ENCODE results near the gene STX10.

The STX10 gene

GRCh38 chr19:13138916-13139198, 11.3 kb downstream of the STX10 start:
- no peak for DNase-seq

DNA sequence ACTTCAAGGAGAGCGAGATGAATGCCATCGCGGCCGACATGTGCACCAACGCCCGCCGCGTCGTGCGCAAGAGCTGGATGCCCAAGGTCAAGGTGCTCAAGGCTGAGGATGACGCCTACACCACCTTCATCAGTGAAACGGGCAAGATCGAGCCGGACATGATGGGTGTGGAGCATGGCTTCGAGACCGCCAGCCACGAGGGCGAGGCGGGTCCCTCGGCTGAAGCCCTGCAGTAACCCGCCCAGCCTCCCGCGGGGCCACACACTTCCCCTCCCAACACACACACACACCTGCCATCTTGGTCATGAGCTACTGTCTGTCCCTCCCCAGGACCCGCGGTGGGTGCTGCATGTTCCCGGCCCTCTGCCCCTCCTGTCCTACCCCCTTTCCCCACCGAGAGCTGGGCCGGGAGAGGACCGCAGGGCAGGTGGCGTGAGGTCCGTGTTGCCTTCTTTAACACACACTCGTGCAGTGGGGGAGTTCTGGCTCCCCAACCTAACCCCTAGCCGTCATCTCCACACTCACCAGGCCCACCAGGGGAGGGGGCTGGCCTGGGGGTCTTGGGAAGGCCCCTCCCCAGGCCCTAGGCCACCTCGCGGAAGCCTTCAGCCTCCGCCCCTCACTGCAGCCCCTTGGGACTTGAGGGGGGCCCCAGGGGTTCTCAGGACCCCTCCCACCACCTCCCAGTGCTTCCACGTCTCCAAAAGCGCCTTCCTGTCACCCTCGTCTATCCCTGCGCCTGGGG, 11.8 kb downstream of the STX10 start:
- no peak for DNase-seq

- DNase-seq = no peak
These were observed 12.8 kb downstream of the STX10 start for GRCh38 chr19:13137290-13137794.

DNA sequence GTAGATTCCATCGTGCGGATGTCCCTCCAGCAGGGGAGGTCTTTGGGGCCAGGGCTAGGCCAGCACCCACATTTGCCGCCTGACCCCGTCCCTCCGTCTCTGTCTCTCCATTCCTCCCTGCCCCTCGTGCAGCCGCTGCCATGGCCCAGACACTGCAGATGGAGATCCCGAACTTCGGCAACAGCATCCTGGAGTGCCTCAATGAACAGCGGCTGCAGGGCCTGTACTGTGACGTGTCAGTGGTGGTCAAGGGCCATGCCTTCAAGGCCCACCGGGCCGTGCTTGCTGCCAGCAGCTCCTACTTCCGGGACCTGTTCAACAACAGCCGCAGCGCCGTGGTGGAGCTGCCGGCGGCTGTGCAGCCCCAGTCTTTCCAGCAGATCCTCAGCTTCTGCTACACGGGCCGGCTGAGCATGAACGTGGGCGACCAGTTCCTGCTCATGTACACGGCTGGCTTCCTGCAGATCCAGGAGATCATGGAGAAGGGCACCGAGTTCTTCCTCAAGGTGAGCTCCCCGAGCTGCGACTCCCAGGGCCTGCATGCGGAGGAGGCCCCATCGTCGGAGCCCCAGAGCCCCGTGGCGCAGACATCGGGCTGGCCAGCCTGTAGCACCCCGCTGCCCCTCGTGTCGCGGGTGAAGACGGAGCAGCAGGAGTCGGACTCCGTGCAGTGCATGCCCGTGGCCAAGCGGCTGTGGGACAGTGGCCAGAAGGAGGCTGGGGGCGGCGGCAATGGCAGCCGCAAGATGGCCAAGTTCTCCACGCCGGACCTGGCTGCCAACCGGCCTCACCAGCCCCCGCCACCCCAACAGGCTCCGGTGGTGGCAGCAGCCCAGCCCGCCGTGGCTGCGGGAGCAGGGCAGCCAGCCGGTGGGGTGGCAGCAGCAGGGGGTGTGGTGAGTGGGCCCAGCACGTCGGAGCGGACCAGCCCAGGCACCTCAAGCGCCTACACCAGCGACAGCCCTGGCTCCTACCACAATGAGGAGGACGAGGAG, 14.8 kb downstream of the STX10 start:
- no peak for DNase-seq

DNA sequence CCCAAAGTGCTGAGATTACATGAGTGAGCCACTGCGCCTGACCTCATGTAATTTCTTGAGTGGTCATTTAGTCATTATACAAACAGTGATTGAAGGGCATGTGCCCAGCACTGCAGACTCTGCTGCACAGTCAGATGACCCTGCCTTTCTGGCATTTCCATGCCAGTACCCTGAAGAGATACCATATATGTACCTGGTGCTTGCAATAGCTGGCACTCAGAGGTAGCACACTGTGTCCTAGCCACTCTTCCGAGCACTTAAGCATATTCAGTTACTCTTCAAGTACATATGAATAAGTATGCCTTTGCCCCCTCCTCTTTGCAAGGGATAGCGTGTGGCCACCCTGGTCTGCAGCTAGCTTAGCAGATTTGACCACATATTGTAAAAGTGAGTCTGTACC, 15.5 kb downstream of the STX10 start:
- no peak for DNase-seq

DNA sequence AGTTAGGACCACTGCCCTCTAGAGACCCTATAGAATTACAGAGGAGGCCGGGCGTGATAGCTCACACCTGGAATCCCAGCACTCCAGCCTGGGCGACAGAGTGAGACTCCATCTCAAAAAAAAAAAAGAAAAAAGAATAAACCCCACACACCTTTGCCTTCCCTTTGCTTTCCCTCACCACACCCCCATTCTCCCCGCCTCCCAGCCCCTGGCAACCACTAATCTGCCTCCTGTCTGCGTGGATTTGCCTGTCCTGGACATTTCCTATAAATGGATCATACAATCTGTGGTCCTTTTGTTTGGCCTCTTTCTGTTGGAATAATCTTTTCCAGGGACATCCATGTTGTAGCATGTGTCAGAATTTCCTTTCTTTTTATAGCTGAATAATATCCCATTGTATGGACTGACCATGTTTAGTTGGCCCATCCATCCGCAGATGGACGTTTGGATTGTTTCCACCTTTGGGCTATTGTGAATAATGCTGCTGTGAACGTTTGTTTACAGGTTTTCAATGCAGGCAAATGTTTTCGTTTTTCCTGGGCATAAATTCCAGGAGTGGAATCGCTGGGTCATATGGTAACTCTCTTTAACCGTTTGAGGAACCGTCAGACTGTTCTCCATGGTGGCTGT, 16.8 kb downstream of the STX10 start:
- DNase-seq = no peak

DNA sequence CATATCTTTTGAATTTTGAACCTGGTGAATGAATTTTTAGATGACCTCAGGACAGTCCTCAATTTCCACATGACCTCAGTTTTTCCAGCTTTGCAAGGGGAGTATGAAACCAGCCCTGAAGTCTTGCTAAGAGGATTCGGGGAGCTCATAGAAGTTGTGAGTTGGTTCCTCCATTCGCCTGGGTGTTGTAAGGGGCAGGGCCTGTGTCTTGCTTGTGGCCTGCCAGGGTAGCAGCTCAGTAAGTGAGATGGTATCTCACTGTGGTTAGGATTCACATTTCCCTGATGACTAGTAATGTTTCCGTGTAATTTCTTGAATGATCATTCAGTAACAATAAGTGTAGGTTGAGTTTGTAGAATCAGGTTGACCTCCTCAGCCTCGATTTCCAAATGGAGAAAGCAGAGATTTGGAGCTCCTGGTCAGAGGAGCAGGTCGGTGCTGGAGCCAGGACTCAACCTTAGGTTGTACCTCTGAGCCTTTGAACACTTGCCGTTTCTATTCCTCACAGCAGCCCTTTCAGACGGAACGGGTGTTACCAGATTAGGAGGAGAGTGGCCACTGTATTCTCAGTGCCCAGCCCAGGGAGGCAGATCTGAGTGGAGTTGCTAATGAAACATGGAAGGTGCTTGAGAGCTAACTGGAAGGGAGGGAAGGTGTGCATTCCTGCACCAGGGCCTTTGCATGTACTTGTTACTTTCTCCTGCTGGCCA, 17.5 kb downstream of the STX10 start:
- DNase-seq = peak; percentile 40

DNA sequence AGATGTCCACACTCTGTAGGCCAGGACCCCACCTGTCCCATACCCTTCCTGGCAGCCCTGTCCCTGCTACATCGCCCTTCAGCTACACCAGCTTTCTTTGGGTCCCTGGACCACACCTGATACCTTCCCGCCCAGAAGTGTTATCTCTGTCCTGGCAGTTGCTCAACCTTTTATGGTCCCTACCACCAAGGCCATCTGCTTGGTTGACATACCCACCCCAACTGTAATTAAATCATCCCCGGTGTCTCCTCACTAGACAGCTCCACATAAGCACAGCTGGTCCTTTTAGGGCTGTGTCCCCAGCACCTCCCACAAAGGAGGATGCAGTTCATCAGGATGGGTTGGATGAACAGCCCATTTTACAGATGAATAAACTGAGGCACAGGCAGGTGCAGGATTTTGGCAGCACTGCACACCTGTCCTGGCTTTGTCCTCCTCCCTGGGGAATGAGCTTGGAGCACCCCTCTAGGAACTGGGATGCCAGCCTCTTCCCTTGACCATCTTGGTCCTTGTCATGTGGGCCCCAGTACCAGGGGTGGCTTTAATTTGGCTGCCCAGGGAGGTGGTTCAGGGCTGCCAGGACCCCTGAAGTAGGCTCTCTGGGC, 19.2 kb downstream of the STX10 start:
- no peak for DNase-seq

GRCh38 chr19:13129384-13129783, 20.8 kb downstream of the STX10 start:
- DNase-seq = no peak

GRCh38 chr19:13128583-13128982, 21.6 kb downstream of the STX10 start:
- no peak for DNase-seq

DNA sequence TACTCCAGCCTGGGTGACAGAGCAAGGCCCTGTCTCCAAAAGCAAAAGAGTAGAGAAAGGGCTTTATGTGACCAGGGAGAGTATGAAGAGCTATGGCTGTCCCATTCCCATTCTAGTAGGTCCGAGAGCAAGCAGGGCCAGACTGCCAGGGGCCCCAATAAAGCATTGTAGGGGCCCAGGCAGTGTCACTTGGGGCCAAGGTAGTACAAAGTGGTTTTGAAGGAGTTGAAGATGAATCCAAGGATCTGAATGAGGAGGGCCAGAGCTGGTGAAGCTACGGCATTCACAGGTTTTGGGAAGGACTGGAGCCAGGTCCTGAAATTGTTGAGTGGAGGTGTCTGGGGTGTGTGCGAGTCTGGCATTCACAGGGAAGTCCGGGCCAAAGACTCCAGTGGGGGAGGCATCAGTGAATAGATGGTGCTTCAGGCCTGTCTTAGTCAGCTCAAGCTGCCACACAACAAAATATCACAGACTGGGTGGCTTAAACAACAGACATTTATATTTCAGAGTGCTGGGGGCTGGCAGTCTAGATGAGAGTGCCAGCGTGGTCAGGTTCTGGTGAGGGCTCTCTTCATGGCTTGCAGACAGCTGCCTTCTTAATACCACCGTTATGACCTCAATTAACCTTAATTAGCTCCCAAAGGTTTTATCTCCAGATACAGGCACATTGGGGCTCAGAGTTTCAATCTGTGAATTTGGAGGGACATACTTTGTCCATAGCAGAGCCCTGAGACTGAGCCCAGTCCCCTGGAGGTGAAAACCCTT, 22.2 kb downstream of the STX10 start:
- DNase-seq = no peak

DNA sequence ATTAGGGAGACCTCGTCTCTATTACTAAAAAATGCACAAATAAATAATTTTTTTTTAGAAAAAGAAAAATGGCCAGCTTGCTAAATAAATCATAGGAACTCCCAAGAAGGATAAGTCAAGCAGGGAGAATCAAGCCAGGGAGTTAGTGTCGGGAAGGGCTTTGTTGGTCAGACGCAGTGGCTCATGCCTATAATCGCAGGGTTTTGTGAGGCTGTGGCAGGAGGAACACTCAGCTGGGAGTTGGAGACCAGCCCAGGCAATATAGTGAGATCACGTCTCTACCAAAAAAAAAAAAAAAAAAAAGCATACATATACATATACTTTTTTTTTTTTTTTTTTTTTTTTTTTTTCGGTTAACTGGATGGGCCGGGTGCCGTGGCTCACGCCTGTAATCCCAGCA, 23.1 kb downstream of the STX10 start:
- no peak for DNase-seq

- DNase-seq = no peak
These were observed 26.9 kb downstream of the STX10 start for GRCh38 chr19:13122980-13123957.

DNA sequence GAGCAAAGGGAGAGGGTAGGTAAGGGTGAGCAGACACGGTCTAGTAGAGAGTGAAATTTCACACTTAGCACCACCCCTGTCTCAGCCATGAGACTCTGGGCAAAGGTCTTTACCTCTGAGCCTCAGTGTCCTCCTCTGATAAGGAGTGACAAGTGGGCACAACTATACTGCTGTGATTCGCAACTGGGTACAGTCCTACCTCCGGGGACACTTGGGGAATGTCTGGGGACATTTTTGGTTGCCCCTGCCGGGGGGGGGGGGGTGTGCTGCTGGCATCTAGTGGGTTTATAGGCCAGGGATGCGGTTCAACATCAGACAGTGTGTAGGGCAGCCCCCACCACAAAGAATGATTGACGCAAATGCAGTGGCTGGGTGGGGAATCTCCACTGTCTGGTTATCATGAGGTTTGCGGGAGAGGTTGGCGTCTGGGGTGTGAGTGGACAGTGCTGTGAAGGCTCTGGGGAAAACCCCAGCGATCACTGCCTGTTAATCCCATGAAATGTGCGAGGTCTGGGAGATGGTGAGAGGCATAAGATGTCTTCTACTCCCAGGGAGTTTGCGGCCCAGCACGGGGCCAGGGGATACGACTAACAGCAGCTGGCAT, 27.8 kb downstream of the STX10 start:
- DNase-seq = no peak

- DNase-seq = no peak
These were observed 28.5 kb downstream of the STX10 start for GRCh38 chr19:13121551-13122274.

GRCh38 chr19:13120817-13121216, 29.4 kb downstream of the STX10 start:
- no peak for DNase-seq

DNA sequence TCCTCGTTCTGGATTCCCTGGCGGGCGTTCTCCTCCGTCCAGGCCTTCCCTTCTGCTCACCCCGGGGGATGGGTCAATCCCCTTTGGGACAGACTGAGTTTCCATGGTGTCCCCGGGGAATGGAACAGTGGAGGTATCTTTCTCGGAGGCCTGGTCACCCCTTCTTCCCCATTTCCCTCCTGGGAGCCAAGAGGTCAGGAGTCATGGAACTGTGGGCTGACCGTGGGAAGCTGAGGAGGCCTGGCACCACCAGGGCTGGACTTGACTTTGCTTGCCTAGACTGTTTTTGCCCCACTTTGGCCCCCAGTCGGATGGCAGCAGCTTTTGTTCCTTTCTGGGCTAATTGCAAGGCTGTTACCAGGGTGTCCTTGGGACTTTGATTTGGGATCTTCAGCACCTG, 30.1 kb downstream of the STX10 start:
- no peak for DNase-seq

- DNase-seq = no peak
These were observed 30.5 kb downstream of the STX10 start for GRCh38 chr19:13119627-13120026.

Data from activated T-cell treated with anti-CD3 and anti-CD28 coated beads, Interleukin-2, amount 50 U/mL, for 1 hour (primary cell).